ENCODE results near the gene FAM107B. TPM values are rescaled to one million over a fixed set of nuclear protein-coding genes. Genes with fewer than 3 reads are reported as not detected.

The FAM107B gene
- total and polyA plus RNA-seq, 2 of the 8 experiments (the other 6 are each of a cell fraction or from before 2014, with no cell fraction given), result 7.5 to 28.1 TPM

DNA sequence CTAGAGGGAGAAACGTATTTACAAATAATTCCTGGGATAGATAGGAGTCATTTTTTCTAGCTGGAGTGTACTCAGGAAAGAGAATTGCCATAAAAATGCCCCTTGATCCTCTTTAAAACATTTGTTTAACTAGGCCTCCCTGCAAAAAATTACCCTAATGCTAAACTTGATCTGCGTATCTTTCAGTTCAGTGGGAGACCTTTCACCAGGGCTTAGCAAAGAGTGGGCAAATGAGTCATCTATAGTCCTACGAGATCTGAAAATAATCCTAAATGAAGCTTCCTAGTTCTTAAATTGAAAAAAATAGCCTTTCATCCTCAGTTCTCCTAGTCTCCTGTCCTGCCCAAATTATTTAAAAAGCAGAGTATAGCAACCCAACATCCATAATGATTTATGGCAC is 245.3 kb downstream of the FAM107B start:
- no peak overlapping the region for H2BK120ac ChIP-seq (replicated peaks; ENCODE audit: low read depth, low read length)
- no peak overlapping the region for H3K23ac ChIP-seq (ENCODE audit: insufficient read length)
- no peak overlapping the region for H2AFZ ChIP-seq (ENCODE audit: low read length)
- no peak overlapping the region for H2BK15ac ChIP-seq (ENCODE audit: low read length)
- H4K91ac ChIP-seq (replicated peaks; ENCODE audit: insufficient read length, low read length), result no peak overlapping the region
- H3K14ac ChIP-seq (ENCODE audit: insufficient read length), result no peak overlapping the region
- no peaks in the 10 kb centered on the region for H3K9me3 ChIP-seq (ENCODE audit: insufficient read depth in 2 of 2, low read depth in 1 of 2, low read length in 1 of 2)
- ChIA-PET POLR2A (ENCODE audit: partially characterized antibody) (no interaction called here), CTCF (ENCODE audit: partially characterized antibody) (interaction anchor here (0.8 to 1.5 kb wide), 3 partner anchors 13 to 271 kb away, joined by 3 read pairs; no protein-coding TSS in a partner anchor)
- H3K9ac ChIP-seq (replicated peaks in 1 of 4; ENCODE audit: extremely low read depth in 1 of 4, low read depth in 3 of 4, low read length in 3 of 4), result no peak overlapping the region
- no peaks in the 10 kb centered on the region for H3K27me3 ChIP-seq (replicated peaks in 1 of 4; ENCODE audit: control insufficient read depth in 3 of 4, extremely low read depth in 1 of 4, insufficient read depth in 3 of 4, low read length in 3 of 4)
- no peak overlapping the region for H3K4me2 ChIP-seq (ENCODE audit: insufficient read depth in 1 of 2, low read depth in 2 of 2, low read length in 2 of 2)
- no peak overlapping the region for H2BK12ac ChIP-seq (ENCODE audit: low read depth, low read length)
- H2BK5ac ChIP-seq (ENCODE audit: low read depth, low read length), result no peak overlapping the region
- no peaks in the 10 kb centered on the region for H3K79me1 ChIP-seq (ENCODE audit: low read depth, low read length)
- no peak overlapping the region for H3K4me3 ChIP-seq (ENCODE audit: extremely low read depth in 1 of 4, insufficient read depth in 2 of 4, low read depth in 3 of 4, low read length in 4 of 4)
- no peak for TF ChIP-seq JUN (IDR thresholded peaks at IDR 0.05; ENCODE audit: low read depth, low read length)
- no peak overlapping the region for H3K18ac ChIP-seq (ENCODE audit: extremely low read depth, low read length)
- no peak overlapping the region for H3K56ac ChIP-seq (replicated peaks; ENCODE audit: insufficient read length, low read depth, low read length)
- H2AK5ac ChIP-seq (ENCODE audit: low read depth, low read length), result no peak overlapping the region
- H3K23me2 ChIP-seq (ENCODE audit: low read depth, low read length), result no peaks in the 10 kb centered on the region
- no peak overlapping the region for H4K5ac ChIP-seq (ENCODE audit: insufficient read length, low read depth, low read length)
- FAIRE-seq (no peak), DNase-seq (ENCODE audit: low read depth in 1 of 2, low spot score in 2 of 2) (no peak)
- H4K20me1 ChIP-seq (replicated peaks in 1 of 2; ENCODE audit: control insufficient read depth in 1 of 2, insufficient read depth in 2 of 2, low read length in 2 of 2), result peaks cover 0 to 4% of the 10 kb centered on the region in 2 experiments
- H3K4ac ChIP-seq (replicated peaks; ENCODE audit: insufficient read length, low read depth, low read length), result no peak overlapping the region
- H3K27ac ChIP-seq (ENCODE audit: low read depth, low read length), result no peak overlapping the region
- H3K4me1 ChIP-seq (replicated peaks in 1 of 4; ENCODE audit: control insufficient read depth in 3 of 4, insufficient read depth in 4 of 4, low read length in 3 of 4), result no peaks in the 10 kb centered on the region
- H3K36me3 ChIP-seq (ENCODE audit: control insufficient read depth in 2 of 4, insufficient read depth in 4 of 4, low read length in 3 of 4), result no peaks in the 10 kb centered on the region
- no peak overlapping the region for H2BK20ac ChIP-seq (ENCODE audit: low read length)
- H4K8ac ChIP-seq (ENCODE audit: extremely low read depth, insufficient read depth, low read length), result no peak overlapping the region
- 75% methylated on average over 3 of the region's 3 CpGs; no CpG with 5 or more reads in 1 of the 2 experiments for WGBS, 2 experiments (ENCODE audit: extremely low coverage in 1 of 2, insufficient coverage in 1 of 2, insufficient read length in 1 of 2, insufficient replicate concordance in 2 of 2, low coverage in 1 of 2, low lambda C conversion rate in 2 of 2, missing lambda C conversion rate in 1 of 2)
- H3K79me2 ChIP-seq (ENCODE audit: control insufficient read depth in 1 of 2, insufficient read depth in 2 of 2, low read length in 2 of 2), result no peaks in the 10 kb centered on the region

Measured in H1 (cell line).